Activated B cell treated with CpG ODN at 0.5 μM for 24 hours (primary cell): ENCODE measurements around the gene CECR2. TPM values are rescaled to one million over a fixed set of nuclear protein-coding genes. Genes with fewer than 3 reads are reported as not detected.

Source experiments
- ATAC-seq: fragments of 200-7000 bp; cut with Tn5 transposase; one replicate; pipeline ENCODE4 v1.10.0; 2021; ENCODE audit warnings: low read depth, mild to moderate bottlenecking, moderate library complexity
- CTCF ChIA-PET: fragments of 350-600 bp; sonication (Branson Sonifier 250); formaldehyde crosslinking; loops from one replicate; lab custom pipeline; 2021; ENCODE audit warnings: antibody characterized with exemption; lab: Charles Lee
- POLR2A ChIA-PET: fragments of 350-600 bp; sonication (Branson Sonifier 250); formaldehyde crosslinking; loops from one replicate; lab custom pipeline; 2021; ENCODE audit warnings: antibody characterized with exemption; lab: Charles Lee
- DNase-seq: peaks from one replicate; pipeline ENCODE4 v3.0.0; 2022
- H3K27ac Mint-ChIP-seq: one replicate; pipeline ENCODE4 v1.8.0; 2020; ENCODE audit warnings: mixed read lengths
- H3K27me3 Mint-ChIP-seq: one replicate; pipeline ENCODE4 v1.8.0; 2021; ENCODE audit warnings: mixed read lengths
- H3K36me3 Mint-ChIP-seq: one replicate; pipeline ENCODE4 v1.8.0; 2021; ENCODE audit warnings: low read depth, mixed read lengths
- H3K4me1 Mint-ChIP-seq: one replicate; pipeline ENCODE4 v1.8.0; 2021; ENCODE audit warnings: mixed read lengths
- H3K4me3 Mint-ChIP-seq: one replicate; pipeline ENCODE4 v1.8.0; 2020; ENCODE audit warnings: mild to moderate bottlenecking, mixed read lengths
- H3K9me3 Mint-ChIP-seq: one replicate; pipeline ENCODE4 v1.8.0; 2020; ENCODE audit warnings: mixed read lengths
- CTCF ChIP-seq: fragments of 200-600 bp; IDR thresholded peaks from one replicate; pipeline ENCODE4 v1.8.0; 2022; ENCODE audit warnings: antibody characterized with exemption, mild to moderate bottlenecking
- intact Hi-C: fragments of 100-400 bp; cut with micrococcal nuclease; formaldehyde crosslinking; loops from one replicate; pipeline ENCODE4 v1.15.1; 2024
- total RNA-seq: library from RNA; stranded (reverse); gene quantifications from 2 replicates; pipeline ENCODE4 v1.2.3, GENCODE V29; 2022

The CECR2 gene
- total RNA-seq, 1 donor from 2014 or later, result 2.5 TPM

- POLR2A ChIA-PET, result no interaction called here
- H3K4me1 Mint-ChIP-seq, result no peaks in the 10 kb centered on the region
- ATAC-seq (no peak), DNase-seq (no peak)
- H3K36me3 Mint-ChIP-seq, result no peaks in the 10 kb centered on the region
- TF ChIP-seq CTCF, result no peak
- intact Hi-C loops, result no loop called here
- CTCF ChIA-PET, result no interaction called here
- no peaks in the 10 kb centered on the region for H3K9me3 Mint-ChIP-seq
- no peak overlapping the region for H3K27ac Mint-ChIP-seq
- H3K4me3 Mint-ChIP-seq, result no peak overlapping the region
- H3K27me3 Mint-ChIP-seq, result peaks cover 13% of the 10 kb centered on the region
Observed at GRCh38 chr22:17575151-17575550, 205.9 kb downstream of the CECR2 start.

GRCh38 chr22:17575681-17576080 is 206.4 kb downstream of the CECR2 start:
- Mint-ChIP-seq H3K4me3 (no peak overlapping the region), H3K4me1 (no peaks in the 10 kb centered on the region), H3K27me3 (peaks cover 9% of the 10 kb centered on the region), H3K27ac (no peak overlapping the region), H3K36me3 (no peaks in the 10 kb centered on the region), H3K9me3 (no peaks in the 10 kb centered on the region)
- intact Hi-C loops, result no loop called here
- ChIA-PET CTCF (no interaction called here), POLR2A (no interaction called here)
- no peak for ATAC-seq
- no peak for DNase-seq
- no peak for TF ChIP-seq CTCF

GRCh38 chr22:17576470-17576869 is 207.2 kb downstream of the CECR2 start:
- no peak for ATAC-seq
- no peaks in the 10 kb centered on the region for H3K9me3 Mint-ChIP-seq

GRCh38 chr22:17578136-17578754 is 209.0 kb downstream of the CECR2 start:
- TF ChIP-seq CTCF, result no peak
- H3K36me3 Mint-ChIP-seq, result no peaks in the 10 kb centered on the region
- H3K27ac Mint-ChIP-seq, result no peak overlapping the region
- H3K4me1 Mint-ChIP-seq, result no peaks in the 10 kb centered on the region
- DNase-seq (no peak), ATAC-seq (no peak)
- peaks cover 2% of the 10 kb centered on the region for H3K27me3 Mint-ChIP-seq
- ChIA-PET POLR2A (no interaction called here), CTCF (no interaction called here)
- no peak overlapping the region for H3K4me3 Mint-ChIP-seq
- intact Hi-C loops, result no loop called here
- no peaks in the 10 kb centered on the region for H3K9me3 Mint-ChIP-seq

More at GRCh38 chr22:17576470-17576869, 207.2 kb downstream of the CECR2 start:
- DNase-seq, result no peak
- Mint-ChIP-seq H3K27ac (no peak overlapping the region), H3K27me3 (peaks cover 2% of the 10 kb centered on the region), H3K36me3 (no peaks in the 10 kb centered on the region), H3K4me3 (no peak overlapping the region), H3K4me1 (no peaks in the 10 kb centered on the region)
- no peak for TF ChIP-seq CTCF
- POLR2A ChIA-PET, result no interaction called here
- CTCF ChIA-PET, result no interaction called here
- intact Hi-C loops, result no loop called here

GRCh38 chr22:17579535-17579981 is 210.3 kb downstream of the CECR2 start:
- H3K27me3 Mint-ChIP-seq, result peaks cover 2% of the 10 kb centered on the region
- no peak for TF ChIP-seq CTCF
- DNase-seq (no peak), ATAC-seq (no peak)
- no peak overlapping the region for H3K27ac Mint-ChIP-seq
- intact Hi-C loops, result no loop called here
- H3K4me3 Mint-ChIP-seq, result no peak overlapping the region
- ChIA-PET CTCF (no interaction called here), POLR2A (no interaction called here)
- no peaks in the 10 kb centered on the region for H3K36me3 Mint-ChIP-seq
- H3K9me3 Mint-ChIP-seq, result no peaks in the 10 kb centered on the region
- H3K4me1 Mint-ChIP-seq, result no peaks in the 10 kb centered on the region
